Measurements from ENCODE around the gene CRADD.

The CRADD gene

DNA sequence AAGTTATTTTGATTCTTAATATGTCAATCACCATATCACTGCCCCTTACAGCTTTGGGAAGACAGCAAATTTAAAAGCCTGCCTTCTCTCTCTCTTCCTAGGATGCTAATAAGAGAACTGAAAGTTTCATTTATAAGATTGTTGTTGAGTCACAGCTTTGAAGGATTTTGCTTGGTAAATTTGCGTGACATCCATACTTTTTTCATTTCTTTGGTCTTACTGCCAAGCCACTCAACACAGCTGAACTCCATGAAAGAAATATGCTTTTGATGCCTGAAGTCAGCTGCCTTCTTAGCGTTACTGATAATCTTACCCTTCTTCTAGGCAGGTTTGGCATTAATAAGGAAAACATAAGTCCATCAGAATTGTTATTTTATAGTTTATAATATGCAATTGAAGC is 155.0 kb downstream of the CRADD start:
- no peak overlapping the region for H3K27ac ChIP-seq
- H3K27me3 ChIP-seq (replicated peaks) = no peaks in the 10 kb centered on the region
- H3K4me3 ChIP-seq (ENCODE audit: low read depth, low read length) = no peak overlapping the region
- no peak for TF ChIP-seq CTCF (IDR thresholded peaks at IDR 0.05; ENCODE audit: low read depth, low read length, missing control alignments)
- H3K36me3 ChIP-seq (replicated peaks) = no peaks in the 10 kb centered on the region
- no peak for DNase-seq
- in situ Hi-C loops (cut with HindIII; ENCODE audit: low pct_ligation_motif_present, low sequenced_read_pairs) = no loop called here

- in situ Hi-C loops (cut with HindIII; ENCODE audit: low pct_ligation_motif_present, low sequenced_read_pairs) = no loop called here
- no peak for TF ChIP-seq CTCF (IDR thresholded peaks at IDR 0.05; ENCODE audit: low read depth, low read length, missing control alignments)
- no peaks in the 10 kb centered on the region for H3K27me3 ChIP-seq (replicated peaks)
- H3K36me3 ChIP-seq (replicated peaks) = no peaks in the 10 kb centered on the region
- no peak overlapping the region for H3K27ac ChIP-seq
- no peak for DNase-seq
- no peak overlapping the region for H3K4me3 ChIP-seq (ENCODE audit: low read depth, low read length)
These were observed 156.8 kb downstream of the CRADD start for GRCh38 chr12:93833946-93834345.

- Histone ChIP-seq H3K36me3 (replicated peaks) (no peaks in the 10 kb centered on the region), H3K27me3 (replicated peaks) (no peaks in the 10 kb centered on the region), H3K4me3 (ENCODE audit: low read depth, low read length) (no peak overlapping the region), H3K27ac (no peak overlapping the region)
- no peak for TF ChIP-seq CTCF (IDR thresholded peaks at IDR 0.05; ENCODE audit: low read depth, low read length, missing control alignments)
- in situ Hi-C loops (cut with HindIII; ENCODE audit: low pct_ligation_motif_present, low sequenced_read_pairs) = no loop called here
- no peak for DNase-seq
These were observed 159.6 kb downstream of the CRADD start for GRCh38 chr12:93836620-93837260.

DNA sequence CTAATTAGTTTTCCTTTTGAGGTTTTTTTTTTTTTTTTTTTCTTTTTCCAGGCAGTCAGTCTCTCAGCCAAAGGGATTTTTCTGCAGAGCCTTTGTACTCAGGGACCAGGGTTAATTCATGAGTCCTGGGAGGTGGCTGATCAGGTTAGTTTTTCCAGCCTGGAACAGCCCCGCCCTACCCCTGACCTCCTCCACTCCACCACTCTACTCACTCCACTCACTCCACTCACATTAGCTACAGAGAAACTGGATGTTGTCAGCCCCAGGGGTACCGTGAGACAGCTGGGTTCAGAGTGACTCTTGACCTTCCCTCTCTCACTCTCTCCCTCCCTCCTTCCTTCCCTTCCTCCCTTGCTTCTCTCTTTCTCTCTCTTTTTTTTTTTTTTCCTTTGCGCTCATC is 161.0 kb downstream of the CRADD start:
- H3K36me3 ChIP-seq (replicated peaks) = no peaks in the 10 kb centered on the region
- H3K4me3 ChIP-seq (ENCODE audit: low read depth, low read length) = no peak overlapping the region
- no peak for TF ChIP-seq CTCF (IDR thresholded peaks at IDR 0.05; ENCODE audit: low read depth, low read length, missing control alignments)
- no peaks in the 10 kb centered on the region for H3K27me3 ChIP-seq (replicated peaks)
- no peak for DNase-seq
- in situ Hi-C loops (cut with HindIII; ENCODE audit: low pct_ligation_motif_present, low sequenced_read_pairs) = no loop called here
- no peak overlapping the region for H3K27ac ChIP-seq

- Histone ChIP-seq H3K36me3 (replicated peaks) (no peaks in the 10 kb centered on the region), H3K4me3 (ENCODE audit: low read depth, low read length) (no peak overlapping the region), H3K27me3 (replicated peaks) (no peaks in the 10 kb centered on the region), H3K27ac (no peak overlapping the region)
- no peak for TF ChIP-seq CTCF (IDR thresholded peaks at IDR 0.05; ENCODE audit: low read depth, low read length, missing control alignments)
- DNase-seq = no peak
- in situ Hi-C loops (cut with HindIII; ENCODE audit: low pct_ligation_motif_present, low sequenced_read_pairs) = no loop called here
These were observed 161.9 kb downstream of the CRADD start for GRCh38 chr12:93839064-93839463.

DNA sequence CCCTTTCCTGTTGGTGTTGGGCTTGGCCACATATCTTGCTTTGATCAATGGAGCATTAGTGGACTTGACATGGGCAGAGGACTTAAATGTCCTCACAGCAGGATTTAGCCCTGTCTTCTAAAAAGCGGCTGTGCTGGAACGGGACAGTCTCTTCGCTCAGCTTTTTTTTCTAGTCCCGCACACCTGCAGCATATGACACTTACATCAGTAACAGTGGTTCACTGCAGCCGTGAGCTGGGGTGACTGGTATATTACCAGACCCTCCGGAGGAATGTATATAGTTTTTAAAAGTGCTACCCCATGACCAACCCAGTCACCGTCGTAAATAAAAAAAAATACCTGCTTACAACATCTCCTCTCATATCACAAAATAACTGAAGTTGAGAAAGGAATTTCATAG is 164.5 kb downstream of the CRADD start:
- H3K4me3 ChIP-seq (ENCODE audit: low read depth, low read length) = no peak overlapping the region
- TF ChIP-seq CTCF (IDR thresholded peaks at IDR 0.05; ENCODE audit: low read depth, low read length, missing control alignments) = no peak
- no peak overlapping the region for H3K27ac ChIP-seq
- H3K27me3 ChIP-seq (replicated peaks) = no peaks in the 10 kb centered on the region
- in situ Hi-C loops (cut with HindIII; ENCODE audit: low pct_ligation_motif_present, low sequenced_read_pairs) = no loop called here
- no peaks in the 10 kb centered on the region for H3K36me3 ChIP-seq (replicated peaks)
- no peak for DNase-seq

All from brain microvascular endothelial cell (primary cell).